NCI-H2196 (cell line): ENCODE data around the gene SLC25A12.
"Not testable (repeated sequence)": the region's sequence is repeated elsewhere in the genome, so short reads cannot be mapped to it uniquely, and the experiment has no call there.

ENCODE experiments used
- DNase-seq: peaks from one replicate; lab custom pipeline; 2025; ENCODE audit not compliant: unreplicated experiment; lab: John Stamatoyannopoulos, UW

Gene SLC25A12

GRCh38 chr2:171830039-171830438 lies 64.0 kb downstream of the SLC25A12 start:
- no peak for DNase-seq

GRCh38 chr2:171824086-171824485 lies 70.0 kb downstream of the SLC25A12 start:
- DNase-seq, result no peak

GRCh38 chr2:171822525-171823322 lies 71.3 kb downstream of the SLC25A12 start:
- DNase-seq, result no peak

- no peak for DNase-seq
Observed at GRCh38 chr2:171819453-171819852, 74.6 kb downstream of the SLC25A12 start.

GRCh38 chr2:171814883-171815282 lies 79.2 kb downstream of the SLC25A12 start:
- DNase-seq, result no peak

- no peak for DNase-seq
Observed at GRCh38 chr2:171814174-171814573, 79.9 kb downstream of the SLC25A12 start.

GRCh38 chr2:171813729-171814128 lies 80.3 kb downstream of the SLC25A12 start:
- DNase-seq, result no peak

- DNase-seq, result no peak
Observed at GRCh38 chr2:171813126-171813525, 80.9 kb downstream of the SLC25A12 start.

- DNase-seq, result peak; percentile 38
Observed at GRCh38 chr2:171811245-171811628, 82.8 kb downstream of the SLC25A12 start.

GRCh38 chr2:171810422-171811244 lies 83.4 kb downstream of the SLC25A12 start:
- peak; percentile 30 for DNase-seq

GRCh38 chr2:171808885-171809284 lies 85.2 kb downstream of the SLC25A12 start:
- DNase-seq, result not testable (repeated sequence)

- no peak for DNase-seq
Observed at GRCh38 chr2:171807831-171808393, 86.1 kb downstream of the SLC25A12 start.

GRCh38 chr2:171807119-171807518 lies 86.9 kb downstream of the SLC25A12 start:
- no peak for DNase-seq

GRCh38 chr2:171804456-171804855 lies 89.6 kb downstream of the SLC25A12 start:
- DNase-seq, result no peak

GRCh38 chr2:171803757-171804156 lies 90.3 kb downstream of the SLC25A12 start:
- DNase-seq, result no peak

GRCh38 chr2:171800639-171801038 lies 93.4 kb downstream of the SLC25A12 start:
- DNase-seq, result no peak

GRCh38 chr2:171798156-171798820 lies 95.8 kb downstream of the SLC25A12 start:
- DNase-seq, result no peak

GRCh38 chr2:171794918-171795317 lies 99.1 kb downstream of the SLC25A12 start:
- no peak for DNase-seq

GRCh38 chr2:171793691-171794678 lies 100.1 kb downstream of the SLC25A12 start:
- DNase-seq, result no peak
